Activated CD4-positive, alpha-beta memory T cell treated with anti-CD3 and anti-CD28 coated beads, Interleukin-2, amount 10 ng/mL, durations not matched to agents 7 days and 5 days (primary cell): Measurements from ENCODE around the gene OTOP3. TPM values are rescaled to one million over a fixed set of nuclear protein-coding genes. Genes with fewer than 3 reads are reported as not detected.

ENCODE experiments used
- CTCF ChIA-PET: fragments of 350-600 bp; sonication (Branson Sonifier 250); formaldehyde crosslinking; loops from one replicate; lab custom pipeline; 2021; ENCODE audit warnings: antibody characterized with exemption, inconsistent platforms; lab: Charles Lee
- POLR2A ChIA-PET: fragments of 350-600 bp; sonication (Branson Sonifier 250); formaldehyde crosslinking; loops from one replicate; lab custom pipeline; 2021; ENCODE audit warnings: antibody characterized with exemption; lab: Charles Lee
- DNase-seq: peaks from one replicate; pipeline ENCODE4 v3.0.0-alpha.2; 2020
- H3K27ac Mint-ChIP-seq: one replicate; pipeline ENCODE4 v1.8.0; 2021; ENCODE audit warnings: mild to moderate bottlenecking, mixed read lengths
- H3K27me3 Mint-ChIP-seq: one replicate; pipeline ENCODE4 v1.8.0; 2021; ENCODE audit warnings: mixed read lengths
- H3K36me3 Mint-ChIP-seq: one replicate; pipeline ENCODE4 v1.8.0; 2021; ENCODE audit warnings: low read depth, mixed read lengths
- H3K4me1 Mint-ChIP-seq: one replicate; pipeline ENCODE4 v1.8.0; 2021; ENCODE audit warnings: mixed read lengths
- H3K4me3 Mint-ChIP-seq: one replicate; pipeline ENCODE4 v1.8.0; 2021; ENCODE audit warnings: mild to moderate bottlenecking, mixed read lengths
- H3K9me3 Mint-ChIP-seq: one replicate; pipeline ENCODE4 v1.8.0; 2021; ENCODE audit warnings: mixed read lengths
- total RNA-seq, 2 experiments: library from RNA; stranded (reverse); gene quantifications; one replicate each; pipeline ENCODE4 v1.2.3, GENCODE V29; 2021

Gene OTOP3
- total RNA-seq = not detected

- CTCF ChIA-PET = no interaction called here
- no peaks in the 10 kb centered on the region for H3K9me3 Mint-ChIP-seq
- POLR2A ChIA-PET = no interaction called here
- H3K4me3 Mint-ChIP-seq = no peak within 1 kb of the TSS
- no peak within 1 kb of the TSS for H3K27ac Mint-ChIP-seq
- peaks cover 68% of the 10 kb centered on the region for H3K27me3 Mint-ChIP-seq
- DNase-seq = no peak
- H3K36me3 Mint-ChIP-seq = no peaks in the 10 kb centered on the region
- H3K4me1 Mint-ChIP-seq = no peaks in the 10 kb centered on the region
These were observed at the start of gene OTOP3 for GRCh38 chr17:74935585-74936469. Gene OTOP3 (plus strand): TSS chr17:74935898. CDS start chr17:74935922, 24 bp downstream.

GRCh38 chr17:74888469-74888868 is 47.2 kb upstream of the OTOP3 start:
- Mint-ChIP-seq H3K36me3 (no peaks in the 10 kb centered on the region), H3K4me3 (no peak overlapping the region), H3K9me3 (no peaks in the 10 kb centered on the region), H3K27me3 (peaks cover 38% of the 10 kb centered on the region), H3K27ac (no peak overlapping the region), H3K4me1 (no peaks in the 10 kb centered on the region)
- ChIA-PET POLR2A (interaction anchor here (1.5 kb wide), 1 partner anchor 15 kb away, joined by 4 read pairs; the partner anchor contains the start of gene FDXR), CTCF (no interaction called here)
- DNase-seq = no peak

- Mint-ChIP-seq H3K4me3 (no peak overlapping the region), H3K27me3 (peaks cover 47% of the 10 kb centered on the region), H3K27ac (no peak overlapping the region), H3K36me3 (no peaks in the 10 kb centered on the region), H3K9me3 (no peaks in the 10 kb centered on the region), H3K4me1 (peaks cover 2% of the 10 kb centered on the region)
- CTCF ChIA-PET = interaction anchor here (1.2 kb wide), 1 partner anchor 67 kb away, joined by 3 read pairs; no protein-coding TSS in a partner anchor
- no peak for DNase-seq
- POLR2A ChIA-PET = interaction anchor here (0.9 kb wide), 1 partner anchor 18 kb away, joined by 4 read pairs; the partner anchor contains the start of gene FDXR
These were observed 45.1 kb upstream of the OTOP3 start for GRCh38 chr17:74890554-74890953.

GRCh38 chr17:74892013-74892841 is 43.5 kb upstream of the OTOP3 start:
- ChIA-PET CTCF (no interaction called here), POLR2A (no interaction called here)
- Mint-ChIP-seq H3K27ac (no peak overlapping the region), H3K27me3 (peaks cover 53% of the 10 kb centered on the region), H3K36me3 (no peaks in the 10 kb centered on the region), H3K9me3 (no peaks in the 10 kb centered on the region), H3K4me3 (no peak overlapping the region), H3K4me1 (peaks cover 2% of the 10 kb centered on the region)
- no peak for DNase-seq

GRCh38 chr17:74892974-74893911 is 42.5 kb upstream of the OTOP3 start, which contains the start of gene FADS6:
Gene FADS6 (minus strand): TSS chr17:74893633. CDS start chr17:74893595, 38 bp downstream.
- H3K9me3 Mint-ChIP-seq = no peaks in the 10 kb centered on the region
- ChIA-PET CTCF (no interaction called here), POLR2A (interaction anchor here (1.0 kb wide), 1 partner anchor 20 kb away, joined by 4 read pairs; the partner anchor contains the start of gene FDXR)
- no peak within 1 kb of the TSS for H3K4me3 Mint-ChIP-seq
- peaks cover 55% of the 10 kb centered on the region for H3K27me3 Mint-ChIP-seq
- H3K27ac Mint-ChIP-seq = no peak within 1 kb of the TSS
- no peak for DNase-seq
- H3K36me3 Mint-ChIP-seq = no peaks in the 10 kb centered on the region
- peaks cover 2% of the 10 kb centered on the region for H3K4me1 Mint-ChIP-seq

- Mint-ChIP-seq H3K36me3 (no peaks in the 10 kb centered on the region), H3K4me1 (peaks cover 2% of the 10 kb centered on the region)
These were observed 41.6 kb upstream of the OTOP3 start for GRCh38 chr17:74893936-74894671.

GRCh38 chr17:74898376-74898946 is 37.2 kb upstream of the OTOP3 start:
- Mint-ChIP-seq H3K27ac (no peak overlapping the region), H3K27me3 (peaks cover 46% of the 10 kb centered on the region), H3K4me3 (no peak overlapping the region), H3K4me1 (peaks cover 2% of the 10 kb centered on the region), H3K9me3 (no peaks in the 10 kb centered on the region), H3K36me3 (no peaks in the 10 kb centered on the region)
- ChIA-PET CTCF (no interaction called here), POLR2A (no interaction called here)
- DNase-seq = no peak

More at GRCh38 chr17:74893936-74894671, 41.6 kb upstream of the OTOP3 start:
- no peak for DNase-seq
- CTCF ChIA-PET = no interaction called here
- H3K27ac Mint-ChIP-seq = no peak overlapping the region
- no peaks in the 10 kb centered on the region for H3K9me3 Mint-ChIP-seq
- no peak overlapping the region for H3K4me3 Mint-ChIP-seq
- H3K27me3 Mint-ChIP-seq = peaks cover 57% of the 10 kb centered on the region
- POLR2A ChIA-PET = interaction anchor here (1.0 kb wide), 1 partner anchor 21 kb away, joined by 4 read pairs; the partner anchor contains the start of gene FDXR

GRCh38 chr17:74900208-74900607 is 35.5 kb upstream of the OTOP3 start:
- Mint-ChIP-seq H3K9me3 (no peaks in the 10 kb centered on the region), H3K4me3 (no peak overlapping the region), H3K27ac (no peak overlapping the region), H3K36me3 (no peaks in the 10 kb centered on the region), H3K27me3 (peaks cover 34% of the 10 kb centered on the region), H3K4me1 (no peaks in the 10 kb centered on the region)
- CTCF ChIA-PET = interaction anchor here (1.0 kb wide), 1 partner anchor 24 kb away, joined by 3 read pairs; the partner anchor contains the start of gene OTOP2
- POLR2A ChIA-PET = no interaction called here
- no peak for DNase-seq

- H3K27me3 Mint-ChIP-seq = peaks cover 22% of the 10 kb centered on the region
- POLR2A ChIA-PET = no interaction called here
These were observed 34.2 kb upstream of the OTOP3 start for GRCh38 chr17:74901353-74902135.

GRCh38 chr17:74903034-74903433 is 32.7 kb upstream of the OTOP3 start:
- Mint-ChIP-seq H3K27ac (no peak overlapping the region), H3K4me1 (no peaks in the 10 kb centered on the region), H3K36me3 (no peaks in the 10 kb centered on the region), H3K27me3 (peaks cover 15% of the 10 kb centered on the region), H3K4me3 (no peak overlapping the region), H3K9me3 (no peaks in the 10 kb centered on the region)
- POLR2A ChIA-PET = no interaction called here
- CTCF ChIA-PET = no interaction called here
- DNase-seq = no peak

More at GRCh38 chr17:74901353-74902135, 34.2 kb upstream of the OTOP3 start:
- no peaks in the 10 kb centered on the region for H3K9me3 Mint-ChIP-seq
- DNase-seq = no peak
- H3K27ac Mint-ChIP-seq = no peak overlapping the region
- no peaks in the 10 kb centered on the region for H3K36me3 Mint-ChIP-seq
- no peaks in the 10 kb centered on the region for H3K4me1 Mint-ChIP-seq
- no peak overlapping the region for H3K4me3 Mint-ChIP-seq
- CTCF ChIA-PET = no interaction called here

- Mint-ChIP-seq H3K27me3 (peaks cover 12% of the 10 kb centered on the region), H3K36me3 (no peaks in the 10 kb centered on the region), H3K4me3 (no peak overlapping the region), H3K9me3 (no peaks in the 10 kb centered on the region), H3K27ac (no peak overlapping the region), H3K4me1 (no peaks in the 10 kb centered on the region)
- ChIA-PET CTCF (no interaction called here), POLR2A (no interaction called here)
- DNase-seq = no peak
These were observed 32.0 kb upstream of the OTOP3 start for GRCh38 chr17:74903671-74904070.
